ENCODE data around the gene ARHGAP10. TPM values are rescaled to one million over a fixed set of nuclear protein-coding genes. Genes with fewer than 3 reads are reported as not detected.

The ARHGAP10 gene
- total RNA-seq, 1 donor from 2014 or later: 4.6 TPM

- Mint-ChIP-seq H3K27ac (ENCODE audit: unreplicated experiment) (no peak overlapping the region), H3K27me3 (ENCODE audit: unreplicated experiment) (no peaks in the 10 kb centered on the region), H3K36me3 (ENCODE audit: low read depth, unreplicated experiment) (no peaks in the 10 kb centered on the region), H3K4me3 (ENCODE audit: unreplicated experiment) (no peak overlapping the region), H3K4me1 (ENCODE audit: unreplicated experiment) (peaks cover 7% of the 10 kb centered on the region), H3K9me3 (ENCODE audit: unreplicated experiment) (no peaks in the 10 kb centered on the region)
- TF ChIP-seq CTCF (IDR thresholded peaks at IDR 0.05; ENCODE audit: unreplicated experiment): no peak
- DNase-seq (ENCODE audit: low spot score): no peak
These were observed 74.1 kb downstream of the ARHGAP10 start for GRCh38 chr4:147805946-147806345.

- no peak overlapping the region for H3K27ac Mint-ChIP-seq (ENCODE audit: unreplicated experiment)
- no peak for DNase-seq (ENCODE audit: low spot score)
- peaks cover 28% of the 10 kb centered on the region for H3K4me1 Mint-ChIP-seq (ENCODE audit: unreplicated experiment)
These were observed 76.6 kb downstream of the ARHGAP10 start for GRCh38 chr4:147808447-147808846.

GRCh38 chr4:147809211-147809610 lies 77.3 kb downstream of the ARHGAP10 start:
- H3K27ac Mint-ChIP-seq (ENCODE audit: unreplicated experiment): no peak overlapping the region
- H3K36me3 Mint-ChIP-seq (ENCODE audit: low read depth, unreplicated experiment): no peaks in the 10 kb centered on the region

More at GRCh38 chr4:147808447-147808846, 76.6 kb downstream of the ARHGAP10 start:
- Mint-ChIP-seq H3K9me3 (ENCODE audit: unreplicated experiment) (no peaks in the 10 kb centered on the region), H3K36me3 (ENCODE audit: low read depth, unreplicated experiment) (no peaks in the 10 kb centered on the region), H3K27me3 (ENCODE audit: unreplicated experiment) (no peaks in the 10 kb centered on the region), H3K4me3 (ENCODE audit: unreplicated experiment) (no peak overlapping the region)
- no peak for TF ChIP-seq CTCF (IDR thresholded peaks at IDR 0.05; ENCODE audit: unreplicated experiment)

GRCh38 chr4:147811878-147812277 lies 80.0 kb downstream of the ARHGAP10 start:
- Mint-ChIP-seq H3K9me3 (ENCODE audit: unreplicated experiment) (no peaks in the 10 kb centered on the region), H3K27me3 (ENCODE audit: unreplicated experiment) (no peaks in the 10 kb centered on the region), H3K4me1 (ENCODE audit: unreplicated experiment) (peaks cover 40% of the 10 kb centered on the region), H3K27ac (ENCODE audit: unreplicated experiment) (peak overlapping the region; percentile 65), H3K4me3 (ENCODE audit: unreplicated experiment) (no peak overlapping the region), H3K36me3 (ENCODE audit: low read depth, unreplicated experiment) (no peaks in the 10 kb centered on the region)
- no peak for TF ChIP-seq CTCF (IDR thresholded peaks at IDR 0.05; ENCODE audit: unreplicated experiment)
- DNase-seq (ENCODE audit: low spot score): no peak

More at GRCh38 chr4:147809211-147809610, 77.3 kb downstream of the ARHGAP10 start:
- Mint-ChIP-seq H3K4me1 (ENCODE audit: unreplicated experiment) (peaks cover 28% of the 10 kb centered on the region), H3K4me3 (ENCODE audit: unreplicated experiment) (no peak overlapping the region), H3K9me3 (ENCODE audit: unreplicated experiment) (no peaks in the 10 kb centered on the region), H3K27me3 (ENCODE audit: unreplicated experiment) (no peaks in the 10 kb centered on the region)
- no peak for TF ChIP-seq CTCF (IDR thresholded peaks at IDR 0.05; ENCODE audit: unreplicated experiment)
- no peak for DNase-seq (ENCODE audit: low spot score)

- Mint-ChIP-seq H3K27me3 (ENCODE audit: unreplicated experiment) (no peaks in the 10 kb centered on the region), H3K27ac (ENCODE audit: unreplicated experiment) (no peak overlapping the region), H3K36me3 (ENCODE audit: low read depth, unreplicated experiment) (no peaks in the 10 kb centered on the region), H3K9me3 (ENCODE audit: unreplicated experiment) (no peaks in the 10 kb centered on the region), H3K4me3 (ENCODE audit: unreplicated experiment) (no peak overlapping the region), H3K4me1 (ENCODE audit: unreplicated experiment) (peaks cover 36% of the 10 kb centered on the region)
- DNase-seq (ENCODE audit: low spot score): no peak
- no peak for TF ChIP-seq CTCF (IDR thresholded peaks at IDR 0.05; ENCODE audit: unreplicated experiment)
These were observed 81.4 kb downstream of the ARHGAP10 start for GRCh38 chr4:147813109-147813773.

All from endothelial cell (in vitro differentiated cells).